Upper lobe of left lung (tissue), 6 donors: ENCODE data around the gene SLC7A14. TPM values are rescaled to one million over a fixed set of nuclear protein-coding genes. Genes with fewer than 3 reads are reported as not detected.

ENCODE experiments used
- ATAC-seq, 2 donors: fragments of 200-7000 bp; cut with Tn5 transposase; one replicate each; pipeline ENCODE4 v1.9.1; 2022; ENCODE audit warnings: mild to moderate bottlenecking in 2 of 2, moderate library complexity in 2 of 2; ENCODE audit not compliant: low FRiP score in 2 of 2
- DNase-seq, 2 donors: peaks; one replicate each; pipeline ENCODE4 v3.0.0-alpha.2; 2019 to 2020
- H3K27ac ChIP-seq, 4 donors: fragments of 200-600 bp; sonication (generic); one replicate each; pipeline ENCODE4 v1.5.1; 2016 to 2019
- H3K27me3 ChIP-seq, 4 donors: fragments of 200-600 bp; sonication (generic); one replicate each; pipeline ENCODE4 v1.5.1; 2017 to 2019
- H3K36me3 ChIP-seq, 4 donors: fragments of 200-600 bp; sonication (generic); one replicate each; pipeline ENCODE4 v1.5.1; 2016 to 2019
- H3K4me1 ChIP-seq, 4 donors: fragments of 200-600 bp; sonication (generic); one replicate each; pipeline ENCODE4 v1.5.1; 2018 to 2019
- H3K4me3 ChIP-seq, 4 donors: fragments of 200-600 bp; sonication (generic); one replicate each; pipeline ENCODE4 v1.5.1; 2017 to 2019; ENCODE audit warnings: mild to moderate bottlenecking in 2 of 4, moderate library complexity in 1 of 4
- H3K9me3 ChIP-seq, 4 donors: fragments of 200-600 bp; sonication (generic); one replicate each; pipeline ENCODE4 v1.5.1; 2018 to 2019
- CTCF ChIP-seq, 6 experiments: fragments of 450-650 bp in 4 of 6; fragments of 200-600 bp in 2 of 6; sonication (generic) in 2 of 6; IDR thresholded peaks; one replicate each; pipeline ENCODE4 v1.5.1; 2016 to 2019; ENCODE audit warnings: antibody characterized with exemption in 6 of 6
- EP300 ChIP-seq, 4 donors: sonication (generic); formaldehyde crosslinking; IDR thresholded peaks; one replicate each; pipeline ENCODE4 v1.5.1; 2017; ENCODE audit warnings: antibody characterized with exemption in 4 of 4, control low read depth in 2 of 4
- POLR2A ChIP-seq, 4 donors: fragments of 450-650 bp; IDR thresholded peaks; one replicate each; pipeline ENCODE4 v1.5.1; 2016 to 2017; ENCODE audit warnings: antibody characterized with exemption in 4 of 4, mild to moderate bottlenecking in 2 of 4
- POLR2AphosphoS5 ChIP-seq, 2 donors: sonication (generic); formaldehyde crosslinking; IDR thresholded peaks; one replicate each; pipeline ENCODE4 v1.5.1; 2017; ENCODE audit warnings: antibody characterized with exemption in 2 of 2
- WGBS, 2 donors: methylation state at CpG; one replicate each; pipeline ENCODE4 v1.1.5; 2017 to 2018; 5-methylcytosine and 5-hydroxymethylcytosine counted together
- total RNA-seq, 6 donors: library from RNA; depleted of rRNA in 4 of 6; stranded (reverse); fragments of >200 nt in 4 of 6; gene quantifications; one replicate each; pipeline versions ENCODE4 v1.1.0 to v1.2.1, GENCODE V29; 2016 to 2021
- donor health status: DM: no; HTN: no; CAD: no; lungs with moderate emphysema.
- donor health status: DM: no; HTN: yes; CAD: no; lungs with severe emphysema.

Gene SLC7A14
- total RNA-seq, 6 donors from 2014 or later, result 0.03 TPM; not detected in 5

GRCh38 chr3:170511371-170511770 lies 74.5 kb downstream of the SLC7A14 start:
- DNase-seq (no peak), ATAC-seq (no peak)
- Histone ChIP-seq H3K4me1 (no peaks in the 10 kb centered on the region), H3K27me3 (no peaks in the 10 kb centered on the region), H3K9me3 (no peaks in the 10 kb centered on the region), H3K36me3 (no peaks in the 10 kb centered on the region), H3K4me3 (no peak overlapping the region), H3K27ac (no peak overlapping the region)
- TF ChIP-seq CTCF (IDR thresholded peaks at IDR 0.05) (no peak), POLR2AphosphoS5 (IDR thresholded peaks at IDR 0.05) (no peak), EP300 (IDR thresholded peaks at IDR 0.05) (no peak), POLR2A (IDR thresholded peaks at IDR 0.05) (no peak)
- 79 to 82% methylated on average over 4 of the region's 4 CpGs for WGBS, 2 donors

GRCh38 chr3:170508839-170509238 lies 77.0 kb downstream of the SLC7A14 start:
- ATAC-seq, result no peak

GRCh38 chr3:170508291-170508690 lies 77.6 kb downstream of the SLC7A14 start:
- DNase-seq (no peak), ATAC-seq (no peak)
- Histone ChIP-seq H3K27ac (no peak overlapping the region), H3K4me1 (no peaks in the 10 kb centered on the region), H3K27me3 (no peaks in the 10 kb centered on the region), H3K4me3 (no peak overlapping the region), H3K9me3 (no peaks in the 10 kb centered on the region), H3K36me3 (no peaks in the 10 kb centered on the region)
- 95% methylated on average over 5 of the region's 5 CpGs for WGBS, 2 donors
- TF ChIP-seq EP300 (IDR thresholded peaks at IDR 0.05), result no peak
- no peak for TF ChIP-seq POLR2AphosphoS5 (IDR thresholded peaks at IDR 0.05)
- no peak for TF ChIP-seq CTCF (IDR thresholded peaks at IDR 0.05)
- TF ChIP-seq POLR2A (IDR thresholded peaks at IDR 0.05), result no peak

More at GRCh38 chr3:170508839-170509238, 77.0 kb downstream of the SLC7A14 start:
- Histone ChIP-seq H3K27me3 (no peaks in the 10 kb centered on the region), H3K27ac (no peak overlapping the region), H3K9me3 (no peaks in the 10 kb centered on the region), H3K4me1 (no peaks in the 10 kb centered on the region), H3K36me3 (no peaks in the 10 kb centered on the region), H3K4me3 (no peak overlapping the region)
- no peak for DNase-seq
- TF ChIP-seq EP300 (IDR thresholded peaks at IDR 0.05) (no peak), POLR2A (IDR thresholded peaks at IDR 0.05) (no peak), CTCF (IDR thresholded peaks at IDR 0.05) (no peak), POLR2AphosphoS5 (IDR thresholded peaks at IDR 0.05) (no peak)
- 88 to 95% methylated on average over 4 of the region's 4 CpGs for WGBS, 2 donors

- Histone ChIP-seq H3K4me3 (no peak overlapping the region), H3K4me1 (no peaks in the 10 kb centered on the region), H3K36me3 (no peaks in the 10 kb centered on the region), H3K27ac (no peak overlapping the region), H3K9me3 (no peaks in the 10 kb centered on the region), H3K27me3 (no peaks in the 10 kb centered on the region)
- TF ChIP-seq POLR2AphosphoS5 (IDR thresholded peaks at IDR 0.05), result no peak
- no peak for TF ChIP-seq CTCF (IDR thresholded peaks at IDR 0.05)
- no peak for TF ChIP-seq POLR2A (IDR thresholded peaks at IDR 0.05)
- TF ChIP-seq EP300 (IDR thresholded peaks at IDR 0.05), result no peak
- WGBS, 2 donors, result 85 to 96% methylated on average over 3 of the region's 3 CpGs
- no peak for ATAC-seq
- DNase-seq, result no peak
Observed at GRCh38 chr3:170507063-170507462, 78.8 kb downstream of the SLC7A14 start.

GRCh38 chr3:170506556-170506955 lies 79.3 kb downstream of the SLC7A14 start:
- Histone ChIP-seq H3K36me3 (no peaks in the 10 kb centered on the region), H3K4me1 (no peaks in the 10 kb centered on the region), H3K27ac (no peak overlapping the region), H3K9me3 (no peaks in the 10 kb centered on the region), H3K4me3 (no peak overlapping the region), H3K27me3 (no peaks in the 10 kb centered on the region)
- TF ChIP-seq EP300 (IDR thresholded peaks at IDR 0.05), result no peak
- TF ChIP-seq POLR2AphosphoS5 (IDR thresholded peaks at IDR 0.05), result no peak
- TF ChIP-seq POLR2A (IDR thresholded peaks at IDR 0.05), result no peak
- TF ChIP-seq CTCF (IDR thresholded peaks at IDR 0.05), result no peak
- DNase-seq, result no peak
- no peak for ATAC-seq
- 5 to 10% methylated on average over 2 of the region's 2 CpGs for WGBS, 2 donors
